Stimulated activated memory B cell treated with anti-CD40 and anti-IgM and Interleukin-4, amounts not matched to agents 10 μg/mL and 1 μg/mL and 100 μg/mL, for 72 hours (primary cell): Measurements from ENCODE around the gene PCBP3.
"Not testable (repeated sequence)": the region's sequence is repeated elsewhere in the genome, so short reads cannot be mapped to it uniquely, and the experiment has no call there.

Source experiments
- ATAC-seq: fragments of 150-1000 bp; cut with Tn5 transposase; 2 replicates; pipeline ENCODE4 v1.10.0; 2021
- H3K27ac Mint-ChIP-seq: one replicate; pipeline ENCODE4 v1.8.0; 2022; ENCODE audit warnings: mild to moderate bottlenecking, mixed read lengths
- H3K27me3 Mint-ChIP-seq: one replicate; pipeline ENCODE4 v1.8.0; 2022; ENCODE audit warnings: mixed read lengths
- H3K36me3 Mint-ChIP-seq: one replicate; pipeline ENCODE4 v1.8.0; 2022; ENCODE audit warnings: mixed read lengths
- H3K4me1 Mint-ChIP-seq: one replicate; pipeline ENCODE4 v1.8.0; 2022; ENCODE audit warnings: mixed read lengths
- H3K4me3 Mint-ChIP-seq: one replicate; pipeline ENCODE4 v1.8.0; 2022; ENCODE audit warnings: mild to moderate bottlenecking, moderate library complexity, mixed read lengths
- H3K9me3 Mint-ChIP-seq: one replicate; pipeline ENCODE4 v1.8.0; 2022; ENCODE audit warnings: mixed read lengths

Gene PCBP3

GRCh38 chr21:45638707-45639106 lies 4.8 kb upstream of the PCBP3 start:
- H3K27ac Mint-ChIP-seq = no peak overlapping the region

GRCh38 chr21:45639206-45640000 lies 4.1 kb upstream of the PCBP3 start:
- H3K4me1 Mint-ChIP-seq = peaks cover 30% of the 10 kb centered on the region
- H3K4me3 Mint-ChIP-seq = no peak overlapping the region
- ATAC-seq = no peak
- no peaks in the 10 kb centered on the region for H3K36me3 Mint-ChIP-seq
- H3K27me3 Mint-ChIP-seq = no peaks in the 10 kb centered on the region
- H3K27ac Mint-ChIP-seq = peak overlapping the region; percentile 20
- no peaks in the 10 kb centered on the region for H3K9me3 Mint-ChIP-seq

More at GRCh38 chr21:45638707-45639106, 4.8 kb upstream of the PCBP3 start:
- Mint-ChIP-seq H3K9me3 (no peaks in the 10 kb centered on the region), H3K4me1 (peaks cover 27% of the 10 kb centered on the region), H3K27me3 (no peaks in the 10 kb centered on the region), H3K36me3 (no peaks in the 10 kb centered on the region), H3K4me3 (no peak overlapping the region)
- no peak for ATAC-seq

- H3K27ac Mint-ChIP-seq = peak overlapping the region; percentile 20
- no peak for ATAC-seq
- H3K9me3 Mint-ChIP-seq = no peaks in the 10 kb centered on the region
- no peak overlapping the region for H3K4me3 Mint-ChIP-seq
- peaks cover 33% of the 10 kb centered on the region for H3K4me1 Mint-ChIP-seq
- no peaks in the 10 kb centered on the region for H3K27me3 Mint-ChIP-seq
- no peaks in the 10 kb centered on the region for H3K36me3 Mint-ChIP-seq
These were observed 3.3 kb upstream of the PCBP3 start for GRCh38 chr21:45640001-45640887.

GRCh38 chr21:45640888-45641479 lies 2.5 kb upstream of the PCBP3 start:
- peak; percentile 29 for ATAC-seq
- Mint-ChIP-seq H3K36me3 (no peaks in the 10 kb centered on the region), H3K27me3 (peaks cover 6% of the 10 kb centered on the region), H3K4me3 (no peak overlapping the region), H3K9me3 (no peaks in the 10 kb centered on the region), H3K4me1 (peaks cover 33% of the 10 kb centered on the region), H3K27ac (peak overlapping the region; percentile 20)

- Mint-ChIP-seq H3K4me1 (peaks cover 33% of the 10 kb centered on the region), H3K36me3 (no peaks in the 10 kb centered on the region), H3K4me3 (peak overlapping the region; percentile 36), H3K27ac (peak overlapping the region; percentile 20), H3K27me3 (peaks cover 7% of the 10 kb centered on the region), H3K9me3 (no peaks in the 10 kb centered on the region)
- ATAC-seq = no peak
These were observed 2.0 kb upstream of the PCBP3 start for GRCh38 chr21:45641480-45642035.

- H3K36me3 Mint-ChIP-seq = no peaks in the 10 kb centered on the region
- H3K4me1 Mint-ChIP-seq = peaks cover 33% of the 10 kb centered on the region
- H3K4me3 Mint-ChIP-seq = no peak overlapping the region
- peak; percentile 2 for ATAC-seq
- H3K9me3 Mint-ChIP-seq = peaks cover 1% of the 10 kb centered on the region
- H3K27ac Mint-ChIP-seq = no peak overlapping the region
- H3K27me3 Mint-ChIP-seq = peaks cover 13% of the 10 kb centered on the region
These were observed 1.3 kb upstream of the PCBP3 start for GRCh38 chr21:45642122-45642813.

- Mint-ChIP-seq H3K27me3 (peaks cover 24% of the 10 kb centered on the region), H3K4me1 (peaks cover 32% of the 10 kb centered on the region), H3K9me3 (peaks cover 7% of the 10 kb centered on the region), H3K27ac (no peak overlapping the region), H3K4me3 (peak overlapping the region; percentile 73), H3K36me3 (no peaks in the 10 kb centered on the region)
- no peak for ATAC-seq
These were observed 749 bp downstream of the PCBP3 start for GRCh38 chr21:45644041-45644906.

- peaks cover 17% of the 10 kb centered on the region for H3K27me3 Mint-ChIP-seq
- no peaks in the 10 kb centered on the region for H3K4me1 Mint-ChIP-seq
- H3K9me3 Mint-ChIP-seq = peaks cover 7% of the 10 kb centered on the region
- H3K27ac Mint-ChIP-seq = no peak overlapping the region
- H3K4me3 Mint-ChIP-seq = no peak overlapping the region
- H3K36me3 Mint-ChIP-seq = no peaks in the 10 kb centered on the region
- no peak for ATAC-seq
These were observed 8.4 kb downstream of the PCBP3 start for GRCh38 chr21:45651921-45652320.

- ATAC-seq = no peak
- Mint-ChIP-seq H3K9me3 (no peaks in the 10 kb centered on the region), H3K27ac (no peak overlapping the region), H3K4me1 (peaks cover 9% of the 10 kb centered on the region), H3K27me3 (peaks cover 23% of the 10 kb centered on the region), H3K4me3 (no peak overlapping the region), H3K36me3 (no peaks in the 10 kb centered on the region)
These were observed 11.6 kb downstream of the PCBP3 start for GRCh38 chr21:45655124-45655523.

GRCh38 chr21:45656114-45656513 lies 12.6 kb downstream of the PCBP3 start:
- ATAC-seq, H3K27ac Mint-ChIP-seq, H3K9me3 Mint-ChIP-seq, H3K36me3 Mint-ChIP-seq, H3K4me1 Mint-ChIP-seq, H3K4me3 Mint-ChIP-seq: not testable (repeated sequence)
- H3K27me3 Mint-ChIP-seq = peaks cover 23% of the 10 kb centered on the region

GRCh38 chr21:45661913-45662622 lies 18.5 kb downstream of the PCBP3 start:
- H3K36me3 Mint-ChIP-seq, ATAC-seq, H3K27ac Mint-ChIP-seq, H3K4me1 Mint-ChIP-seq, H3K4me3 Mint-ChIP-seq: not testable (repeated sequence)
- Mint-ChIP-seq H3K27me3 (peaks cover 20% of the 10 kb centered on the region), H3K9me3 (peaks cover 11% of the 10 kb centered on the region)

GRCh38 chr21:45662623-45663245 lies 19.2 kb downstream of the PCBP3 start:
- not testable (repeated sequence) for H3K4me3 Mint-ChIP-seq, H3K4me1 Mint-ChIP-seq, ATAC-seq, H3K27ac Mint-ChIP-seq, H3K36me3 Mint-ChIP-seq
- Mint-ChIP-seq H3K9me3 (peaks cover 15% of the 10 kb centered on the region), H3K27me3 (peaks cover 13% of the 10 kb centered on the region)

GRCh38 chr21:45669382-45669781 lies 25.9 kb downstream of the PCBP3 start:
- Mint-ChIP-seq H3K9me3 (peaks cover 23% of the 10 kb centered on the region), H3K27ac (no peak overlapping the region), H3K36me3 (peaks cover 12% of the 10 kb centered on the region), H3K4me3 (no peak overlapping the region), H3K27me3 (no peaks in the 10 kb centered on the region), H3K4me1 (no peaks in the 10 kb centered on the region)
- ATAC-seq = no peak
